SK-N-SH (cell line): ENCODE measurements around the gene TRAF1. TPM values are rescaled to one million over a fixed set of nuclear protein-coding genes. Genes with fewer than 3 reads are reported as not detected.

Experiments
- CTCF ChIA-PET: fragments of 300-600, 350-600 bp; formaldehyde crosslinking; extraction: SDS; loops from one replicate; lab custom pipeline; 2021; lab: Yijun Ruan, JAX
- POLR2A ChIA-PET: fragments of 350-600 bp; sonication (Branson Sonifier 250); formaldehyde crosslinking; extraction: SDS; loops from one replicate; lab custom pipeline; 2020; ENCODE audit warnings: antibody characterized with exemption, inconsistent platforms; lab: Yijun Ruan, JAX
- DNase-seq: peaks from one replicate; pipeline ENCODE4 v3.0.0; 2012
- H2AFZ ChIP-seq: fragments of 200-600 bp; sonication (generic); 2 replicates; pipeline ENCODE4 v1.8.1; 2016; ENCODE audit warnings: antibody characterized with exemption, mild to moderate bottlenecking, low read depth
- H3F3A ChIP-seq: fragments of 200-600 bp; sonication (generic); replicated peaks from 2 replicates; pipeline ENCODE3; 2016; ENCODE audit warnings: antibody characterized with exemption, mild to moderate bottlenecking; ENCODE audit not compliant: insufficient read depth
- H3K27ac ChIP-seq, 2 experiments: fragments of 200-500 bp in 1 of 2; fragments of 200-600 bp in 1 of 2; sonication (Bioruptor generic) in 1 of 2; sonication (generic), shearing (Covaris generic) in 1 of 2; 2 replicates each; pipeline versions ENCODE4 v1.5.1 to v1.6.1; 2014 to 2016; ENCODE audit warnings: low read depth in 2 of 2, inconsistent platforms in 1 of 2, low read length in 1 of 2, mild to moderate bottlenecking in 1 of 2, mixed read lengths in 1 of 2
- H3K27me3 ChIP-seq: fragments of 200-600 bp; sonication (generic), shearing (Covaris generic); 2 replicates; pipeline ENCODE4 v1.6.1; 2016; ENCODE audit warnings: mixed run types; ENCODE audit not compliant: insufficient read depth
- H3K36me3 ChIP-seq, 2 experiments: fragments of 200-500 bp in 1 of 2; fragments of 200-600 bp in 1 of 2; sonication (Bioruptor generic) in 1 of 2; sonication (generic) in 1 of 2; replicated peaks in 1 of 2; 2 replicates each; pipeline versions ENCODE3 to v1.5.1; 2014 to 2016; ENCODE audit warnings: low read length in 1 of 2, mild to moderate bottlenecking in 1 of 2; ENCODE audit not compliant: insufficient read depth in 2 of 2, control insufficient read depth in 1 of 2
- H3K4me1 ChIP-seq, 2 experiments: fragments of 200-500 bp in 1 of 2; fragments of 200-600 bp in 1 of 2; sonication (Bioruptor generic) in 1 of 2; sonication (generic), shearing (Covaris generic) in 1 of 2; 2 replicates each; pipeline versions ENCODE4 v1.5.1 to v1.6.1; 2014 to 2016; ENCODE audit warnings: low read depth in 1 of 2, low read length in 1 of 2, mixed run types in 1 of 2; ENCODE audit not compliant: insufficient read depth in 2 of 2, control insufficient read depth in 1 of 2
- H3K4me2 ChIP-seq: fragments of 200-600 bp; sonication (generic), shearing (Covaris generic); 2 replicates; pipeline ENCODE4 v1.6.1; 2017; ENCODE audit warnings: mixed run types
- H3K4me3 ChIP-seq, 2 experiments: fragments of 200-500 bp in 1 of 2; fragments of 200-600 bp in 1 of 2; sonication (Bioruptor generic) in 1 of 2; sonication (generic), shearing (Covaris generic) in 1 of 2; 2 replicates each; pipeline versions ENCODE4 v1.5.1 to v1.8.1; 2014 to 2016; ENCODE audit warnings: low read depth in 2 of 2, inconsistent platforms in 1 of 2, low read length in 1 of 2, mild to moderate bottlenecking in 1 of 2, mixed read lengths in 1 of 2, moderate library complexity in 1 of 2
- H3K79me2 ChIP-seq: fragments of 200-600 bp; sonication (generic); 2 replicates; pipeline ENCODE4 v1.8.1; 2017; ENCODE audit warnings: mild to moderate bottlenecking; ENCODE audit not compliant: insufficient read depth
- H3K9ac ChIP-seq: fragments of 200-600 bp; sonication (generic); 2 replicates; pipeline ENCODE4 v1.6.1; 2017; ENCODE audit warnings: mixed run types
- H3K9me2 ChIP-seq: fragments of 200-600 bp; sonication (generic); 2 replicates; pipeline ENCODE4 v1.6.1; 2017; ENCODE audit warnings: mixed run types
- H3K9me3 ChIP-seq: fragments of 200-600 bp; sonication (generic); 2 replicates; pipeline ENCODE4 v1.6.1; 2017; ENCODE audit warnings: mixed run types, mild to moderate bottlenecking, moderate library complexity
- H4K20me1 ChIP-seq: fragments of 200-600 bp; sonication (generic); 2 replicates; pipeline ENCODE4 v1.6.1; 2017; ENCODE audit warnings: mild to moderate bottlenecking, mixed run types; ENCODE audit not compliant: insufficient read depth
- CHD2 ChIP-seq: fragments of 150-350 bp; IDR thresholded peaks from 2 replicates; pipeline ENCODE4 v1.6.1; 2018; ENCODE audit warnings: low read length; ENCODE audit not compliant: partially characterized antibody
- EP300 ChIP-seq, 2 experiments: IDR thresholded peaks; 2 replicates each; pipeline versions ENCODE4 v1.4.0 to v1.6.1; 2012; ENCODE audit warnings: borderline replicate concordance in 1 of 2, low read depth in 1 of 2, low read length in 1 of 2
- FOSL2 ChIP-seq: IDR thresholded peaks from 2 replicates; pipeline ENCODE4 v1.4.0; 2012; ENCODE audit warnings: low read depth, mild to moderate bottlenecking, moderate library complexity, borderline replicate concordance
- FOXM1 ChIP-seq: IDR thresholded peaks from 2 replicates; pipeline ENCODE4 v1.4.0; 2012; ENCODE audit warnings: low read depth, mild to moderate bottlenecking
- GABPA ChIP-seq: IDR thresholded peaks from 2 replicates; pipeline ENCODE4 v1.4.0; 2012; ENCODE audit warnings: low read depth, mild to moderate bottlenecking
- GATA2 ChIP-seq: sonication (generic); formaldehyde crosslinking; IDR thresholded peaks from 2 replicates; pipeline ENCODE4 v1.5.0; 2020; ENCODE audit warnings: mild to moderate bottlenecking, missing genetic modification reagents
- JUND ChIP-seq: IDR thresholded peaks from 2 replicates; pipeline ENCODE4 v1.4.0; 2012
- MEF2A ChIP-seq: IDR thresholded peaks from 2 replicates; pipeline ENCODE4 v1.4.0; 2012; ENCODE audit warnings: low read depth, borderline replicate concordance
- MXI1 ChIP-seq: IDR thresholded peaks from 2 replicates; pipeline ENCODE4 v1.6.1; 2012; ENCODE audit warnings: mild to moderate bottlenecking, low read depth, low read length, improper control_type of control experiment
- PBX3 ChIP-seq: IDR thresholded peaks from 2 replicates; pipeline ENCODE4; 2012
- RCOR1 ChIP-seq: fragments of 150-350 bp; IDR thresholded peaks from 2 replicates; pipeline ENCODE4 v1.6.1; 2017; ENCODE audit warnings: antibody characterized with exemption, low read length
- RFX5 ChIP-seq: IDR thresholded peaks from 2 replicates; pipeline ENCODE4 v1.6.1; 2012; ENCODE audit warnings: mild to moderate bottlenecking, improper control_type of control experiment, low read length
- RXRA ChIP-seq: IDR thresholded peaks from 2 replicates; pipeline ENCODE4 v1.4.0; 2012; ENCODE audit warnings: low read depth, mild to moderate bottlenecking, borderline replicate concordance
- TAF1 ChIP-seq: IDR thresholded peaks from 2 replicates; pipeline ENCODE4 v1.6.1; 2012; ENCODE audit warnings: low read depth, mild to moderate bottlenecking, low read length, moderate library complexity, borderline replicate concordance
- TEAD4 ChIP-seq: IDR thresholded peaks from 2 replicates; pipeline ENCODE4 v1.4.0; 2012; ENCODE audit warnings: mild to moderate bottlenecking, borderline replicate concordance; ENCODE audit not compliant: insufficient read depth
- YY1 ChIP-seq: IDR thresholded peaks from 2 replicates; pipeline ENCODE4 v1.4.0; 2012; ENCODE audit warnings: low read depth, mild to moderate bottlenecking
- WGBS: methylation state at CpG from one replicate; pipeline ENCODE4 v1.1.6; 2017; ENCODE audit warnings: low lambda C conversion rate; 5-methylcytosine and 5-hydroxymethylcytosine counted together
- polyA plus RNA-seq, 3 experiments: library from polyadenylated mRNA; depleted of rRNA; stranded (reverse); fragments of >200 nt; gene quantifications; 2 replicates each; pipeline ENCODE4 v1.2.3, GENCODE V29; 2012
- TF ChIP-seq, protein P1 (sequence below): IDR thresholded peaks from 2 replicates; pipeline ENCODE4 v1.4.0; 2012; ENCODE audit warnings: low read depth, borderline replicate concordance
- TF ChIP-seq, protein P2 (sequence below): fragments of 150-350 bp; IDR thresholded peaks from 2 replicates; pipeline ENCODE4 v1.6.1; 2017; ENCODE audit warnings: antibody characterized with exemption, low read length, low read depth, borderline replicate concordance

The TRAF1 gene
- polyA plus RNA-seq, 1 of the 3 experiments (the other 2 are of a cell fraction), result 1.2 TPM

DNA sequence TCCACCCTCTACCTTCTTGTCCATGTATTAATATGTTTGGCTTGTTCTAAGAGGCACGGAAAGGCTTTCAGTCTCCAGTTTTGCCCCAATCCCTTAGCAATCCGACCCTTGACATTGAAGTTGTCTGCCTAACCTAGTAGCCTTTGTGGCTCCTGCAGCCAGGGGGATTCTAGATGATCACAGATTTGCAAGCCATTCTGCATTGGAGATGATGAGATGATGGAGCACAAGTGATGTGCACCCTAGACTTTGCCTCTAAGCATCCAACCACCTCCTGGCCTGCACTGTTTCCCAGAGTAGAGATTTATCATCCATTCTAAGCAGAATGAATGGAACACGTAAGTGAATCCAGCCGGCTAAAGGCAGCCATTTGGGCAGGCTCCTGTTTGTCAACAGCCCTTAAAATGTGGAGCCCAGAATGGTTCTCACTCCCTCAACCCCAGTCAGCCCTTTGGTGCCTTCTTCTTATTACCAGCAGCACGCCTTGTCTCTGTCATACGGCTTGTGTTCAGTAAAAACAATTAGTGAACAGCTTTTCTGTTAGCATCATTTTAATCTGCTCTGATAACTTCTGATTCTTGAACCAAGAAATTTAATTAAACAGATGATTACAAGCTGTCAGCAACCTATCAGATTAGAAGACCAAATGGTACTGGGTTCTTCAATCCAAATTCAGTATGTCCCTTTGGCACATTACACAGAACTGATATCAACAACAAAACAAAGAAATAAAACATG lies 5.7 kb upstream of the TRAF1 start:
- H4K20me1 ChIP-seq, result no peaks in the 10 kb centered on the region
- DNase-seq, result no peak
- no peaks in the 10 kb centered on the region for H3K9me2 ChIP-seq
- H3F3A ChIP-seq, result peaks cover 44% of the 10 kb centered on the region
- H3K4me1 ChIP-seq, result peaks cover 40 to 53% of the 10 kb centered on the region in 2 experiments
- ChIA-PET POLR2A (interaction anchor here (1.6 to 2.8 kb wide), 2 partner anchors 10 to 16 kb away, joined by 3 to 10 read pairs; no protein-coding TSS in a partner anchor), CTCF (interaction anchor here (0.7 to 2.0 kb wide), 3 partner anchors 10 to 135 kb away, joined by 3 to 9 read pairs (median 3); no protein-coding TSS in a partner anchor)
- H3K27me3 ChIP-seq, result no peaks in the 10 kb centered on the region
- peak overlapping the region; percentile 74 for H2AFZ ChIP-seq
- no peaks in the 10 kb centered on the region for H3K9me3 ChIP-seq
- H3K4me2 ChIP-seq, result peak overlapping the region; percentile 67
- H3K27ac ChIP-seq, result peak overlapping the region; percentile 67 to 92
- WGBS, result 84% methylated on average over 6 of the region's 6 CpGs
- peak overlapping the region; percentile 62; the same call in 1 of the 2 replicates for H3K9ac ChIP-seq
- H3K36me3 ChIP-seq, result no peaks in the 10 kb centered on the region
- TF ChIP-seq FOXM1 (no peak), EP300 (IDR thresholded peaks at IDR 0.05; ENCODE audit: borderline replicate concordance in 1 of 2, low read depth in 1 of 2, low read length in 1 of 2) (peak in 1 of 2 experiments; percentile 62; a peak in 1 of 4 replicates), CHD2 (no peak), MXI1 (peak; percentile 38), TEAD4 (no peak), GATA2 (CRISPR knock-in tag) (peak; percentile 68), RCOR1 (peak; percentile 71; the same call in 1 of the 2 replicates)
- no peak overlapping the region for H3K4me3 ChIP-seq
- no peaks in the 10 kb centered on the region for H3K79me2 ChIP-seq

- POLR2A ChIA-PET, result interaction anchor here (1.6 to 2.8 kb wide), 2 partner anchors 9 to 15 kb away, joined by 3 to 10 read pairs; no protein-coding TSS in a partner anchor
- no peaks in the 10 kb centered on the region for H4K20me1 ChIP-seq
- no peak for DNase-seq
- H3K4me3 ChIP-seq, result peak overlapping the region in 1 of 2 experiments; percentile 15; a peak in 1 of 4 replicates
- 57% methylated on average over 4 of the region's 4 CpGs for WGBS
- peak overlapping the region; percentile 67 to 92 for H3K27ac ChIP-seq
- no peaks in the 10 kb centered on the region for H3K36me3 ChIP-seq
- CTCF ChIA-PET, result interaction anchor here (1.4 to 2.0 kb wide), 2 partner anchors 10 to 134 kb away, joined by 3 to 9 read pairs; no protein-coding TSS in a partner anchor
- peak overlapping the region; percentile 62 for H3K9ac ChIP-seq
- peaks cover 43% of the 10 kb centered on the region for H3F3A ChIP-seq
- H3K27me3 ChIP-seq, result no peaks in the 10 kb centered on the region
- H2AFZ ChIP-seq, result peak overlapping the region; percentile 74
- H3K4me2 ChIP-seq, result peak overlapping the region; percentile 67
- no peaks in the 10 kb centered on the region for H3K9me2 ChIP-seq
- H3K4me1 ChIP-seq, result peaks cover 35 to 48% of the 10 kb centered on the region in 2 experiments
- no peaks in the 10 kb centered on the region for H3K9me3 ChIP-seq
- H3K79me2 ChIP-seq, result no peaks in the 10 kb centered on the region
- TF ChIP-seq, protein P1, sequence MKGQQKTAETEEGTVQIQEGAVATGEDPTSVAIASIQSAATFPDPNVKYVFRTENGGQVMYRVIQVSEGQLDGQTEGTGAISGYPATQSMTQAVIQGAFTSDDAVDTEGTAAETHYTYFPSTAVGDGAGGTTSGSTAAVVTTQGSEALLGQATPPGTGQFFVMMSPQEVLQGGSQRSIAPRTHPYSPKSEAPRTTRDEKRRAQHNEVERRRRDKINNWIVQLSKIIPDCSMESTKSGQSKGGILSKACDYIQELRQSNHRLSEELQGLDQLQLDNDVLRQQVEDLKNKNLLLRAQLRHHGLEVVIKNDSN, result peak; percentile 34; the same call in 1 of the 2 replicates
- TF ChIP-seq RFX5 (no peak), CHD2 (no peak), YY1 (no peak), RXRA (no peak), EP300 (IDR thresholded peaks at IDR 0.05; ENCODE audit: borderline replicate concordance in 1 of 2, low read depth in 1 of 2, low read length in 1 of 2) (0 out of 4 replicates have a peak, but pooled peaks of 1 of the 2 experiments have one; percentile 6), TAF1 (no peak), MXI1 (no peak), GABPA (no peak), PBX3 (peak; percentile 27; the same call in 1 of the 2 replicates), FOSL2 (no peak; the same call in 1 of the 2 replicates), JUND (0 out of 2 replicates have a peak, but pooled peaks have one; percentile 25), TEAD4 (no peak), MEF2A (peak; percentile 77), RCOR1 (no peak)
- TF ChIP-seq, protein P2, sequence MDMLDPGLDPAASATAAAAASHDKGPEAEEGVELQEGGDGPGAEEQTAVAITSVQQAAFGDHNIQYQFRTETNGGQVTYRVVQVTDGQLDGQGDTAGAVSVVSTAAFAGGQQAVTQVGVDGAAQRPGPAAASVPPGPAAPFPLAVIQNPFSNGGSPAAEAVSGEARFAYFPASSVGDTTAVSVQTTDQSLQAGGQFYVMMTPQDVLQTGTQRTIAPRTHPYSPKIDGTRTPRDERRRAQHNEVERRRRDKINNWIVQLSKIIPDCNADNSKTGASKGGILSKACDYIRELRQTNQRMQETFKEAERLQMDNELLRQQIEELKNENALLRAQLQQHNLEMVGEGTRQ, result no peak
Observed at GRCh38 chr9:120931231-120932085, 4.9 kb upstream of the TRAF1 start.
